ENCODE results near the gene DENND2C.

GRCh38 chr1:114620419-114620818 is 49.4 kb downstream of the DENND2C start:
- TF ChIP-seq CTCF (IDR thresholded peaks at IDR 0.05; ENCODE audit: insufficient read depth, low read length), result no peak
- no peak for TF ChIP-seq POLR2AphosphoS5 (IDR thresholded peaks at IDR 0.05; ENCODE audit: low read depth)
- TF ChIP-seq REST (IDR thresholded peaks at IDR 0.05; ENCODE audit: insufficient replicate concordance, low read depth), result no peak
